ENCODE data around the gene C17orf100.
A peak's percentile ranks its signal among the peaks of the same experiment; 100 is the strongest.

Gene C17orf100

GRCh38 chr17:6632530-6632929 is 19.0 kb upstream of the C17orf100 start:
- H3K4me1 ChIP-seq: no peaks in the 10 kb centered on the region
- peaks cover 37 to 66% (median 37%) of the 10 kb centered on the region in 3 donors for H3K36me3 ChIP-seq
- intact Hi-C loops (cut with DNase I; ENCODE audit: low total_unique reads): no loop called here
- TF ChIP-seq CTCF (IDR thresholded peaks at IDR 0.05): no peak
- no peak overlapping the region for H3K27ac ChIP-seq
- no peak overlapping the region for H3K4me3 ChIP-seq
- no peaks in the 10 kb centered on the region for H3K27me3 ChIP-seq
- no peaks in the 10 kb centered on the region for H3K9me3 ChIP-seq
- no peak for DNase-seq

- H3K4me1 ChIP-seq: peaks cover 0 to 3% (median 2%) of the 10 kb centered on the region in 4 donors
- intact Hi-C loops (cut with DNase I; ENCODE audit: low total_unique reads): no loop called here
- DNase-seq: no peak
- no peak overlapping the region for H3K4me3 ChIP-seq
- H3K9me3 ChIP-seq: no peaks in the 10 kb centered on the region
- no peak for TF ChIP-seq CTCF (IDR thresholded peaks at IDR 0.05)
- H3K27ac ChIP-seq: no peak overlapping the region
- H3K27me3 ChIP-seq: no peaks in the 10 kb centered on the region
- peaks cover 30 to 58% (median 30%) of the 10 kb centered on the region in 3 donors for H3K36me3 ChIP-seq
These were observed 18.3 kb upstream of the C17orf100 start for GRCh38 chr17:6633263-6633662.

GRCh38 chr17:6636105-6636504 is 15.5 kb upstream of the C17orf100 start:
- DNase-seq: no peak
- intact Hi-C loops (cut with DNase I; ENCODE audit: low total_unique reads): no loop called here
- H3K4me3 ChIP-seq: no peak overlapping the region
- peaks cover 0 to 19% (median 17%) of the 10 kb centered on the region in 4 donors for H3K4me1 ChIP-seq
- no peak overlapping the region for H3K27ac ChIP-seq
- no peaks in the 10 kb centered on the region for H3K9me3 ChIP-seq
- TF ChIP-seq CTCF (IDR thresholded peaks at IDR 0.05): no peak
- H3K27me3 ChIP-seq: no peaks in the 10 kb centered on the region
- H3K36me3 ChIP-seq: peaks cover 29 to 39% (median 30%) of the 10 kb centered on the region in 3 donors

GRCh38 chr17:6636616-6637457 is 14.7 kb upstream of the C17orf100 start:
- Histone ChIP-seq H3K36me3 (peaks cover 25 to 31% (median 28%) of the 10 kb centered on the region in 3 donors), H3K4me1 (peaks cover 0 to 24% (median 20%) of the 10 kb centered on the region in 4 donors), H3K27ac (no peak overlapping the region), H3K27me3 (no peaks in the 10 kb centered on the region), H3K4me3 (no peak overlapping the region), H3K9me3 (no peaks in the 10 kb centered on the region)
- DNase-seq: peak in 1 of 2 donors; percentile 64
- intact Hi-C loops (cut with DNase I; ENCODE audit: low total_unique reads): no loop called here
- TF ChIP-seq CTCF (IDR thresholded peaks at IDR 0.05): no peak

GRCh38 chr17:6637458-6637840 is 14.1 kb upstream of the C17orf100 start:
- DNase-seq: peak in 1 of 2 donors; percentile 61
- H3K27me3 ChIP-seq: no peaks in the 10 kb centered on the region
- no peak for TF ChIP-seq CTCF (IDR thresholded peaks at IDR 0.05)
- peaks cover 0 to 28% (median 21%) of the 10 kb centered on the region in 4 donors for H3K4me1 ChIP-seq
- no peak overlapping the region for H3K4me3 ChIP-seq
- H3K9me3 ChIP-seq: no peaks in the 10 kb centered on the region
- H3K36me3 ChIP-seq: peaks cover 19 to 26% (median 24%) of the 10 kb centered on the region in 3 donors
- H3K27ac ChIP-seq: no peak overlapping the region
- intact Hi-C loops (cut with DNase I; ENCODE audit: low total_unique reads): no loop called here

Data from tibial artery (tissue), 4 donors.